ENCODE results near the gene TGFB2. TPM values are rescaled to one million over a fixed set of nuclear protein-coding genes. Genes with fewer than 3 reads are reported as not detected.

TGFB2 gene
- polyA plus RNA-seq, 5 donors: 82.7 to 181 (median 138) TPM

- no peak for DNase-seq
Measured at GRCh38 chr1:218357211-218357892, 12.2 kb downstream of the TGFB2 start.

DNA sequence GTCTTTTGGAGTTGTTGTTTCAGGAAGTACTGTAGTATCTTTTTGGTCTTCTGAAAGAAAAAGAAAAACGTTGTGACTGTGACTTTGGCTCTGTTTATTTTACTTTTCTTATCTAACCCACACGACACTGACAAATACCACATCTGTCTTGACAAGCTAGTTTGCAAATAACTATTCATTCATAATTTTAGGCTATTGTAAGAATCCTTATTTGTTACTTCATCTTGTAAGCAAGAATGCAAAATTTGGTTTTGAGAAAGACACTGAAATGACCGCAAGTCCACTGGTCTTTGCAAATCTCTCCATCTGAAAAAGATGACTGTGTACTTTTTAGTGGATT lies 12.7 kb downstream of the TGFB2 start:
- DNase-seq: no peak

DNA sequence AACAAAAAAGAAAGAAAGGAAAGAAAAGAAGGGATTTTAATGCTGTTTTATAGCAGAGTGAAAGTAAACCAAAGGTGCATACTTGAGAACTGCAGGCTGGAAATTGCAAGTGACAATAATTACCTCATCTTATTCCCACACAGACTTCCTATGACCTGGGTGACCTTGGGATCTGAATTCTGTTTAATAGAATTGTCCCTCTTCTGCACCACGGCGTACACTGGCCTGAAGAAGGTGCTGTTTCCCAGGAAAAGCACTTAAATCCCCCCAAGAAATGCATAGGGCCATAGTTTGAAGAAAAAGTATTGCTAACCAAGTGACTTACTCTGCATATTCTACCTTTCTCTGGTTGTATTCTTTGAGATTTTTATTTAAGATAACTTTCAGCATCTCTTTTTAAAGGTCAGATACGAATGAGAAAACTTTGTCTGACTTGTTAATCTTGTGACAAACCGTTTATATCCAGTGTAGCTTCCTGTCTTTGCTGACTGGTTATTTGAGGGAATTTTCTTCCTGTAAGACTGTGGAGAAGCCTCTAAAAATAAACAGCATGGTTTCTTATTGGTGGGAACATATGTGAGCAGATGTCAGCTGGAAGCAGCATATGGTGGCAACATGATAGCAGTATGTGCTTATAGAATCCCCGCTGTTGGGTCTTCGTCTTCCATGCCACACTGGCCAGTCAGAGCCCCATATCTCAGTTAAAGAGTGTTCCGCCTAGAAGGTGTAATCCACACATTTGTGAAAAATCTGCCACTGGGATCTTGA lies 16.3 kb downstream of the TGFB2 start:
- no peak for DNase-seq

DNA sequence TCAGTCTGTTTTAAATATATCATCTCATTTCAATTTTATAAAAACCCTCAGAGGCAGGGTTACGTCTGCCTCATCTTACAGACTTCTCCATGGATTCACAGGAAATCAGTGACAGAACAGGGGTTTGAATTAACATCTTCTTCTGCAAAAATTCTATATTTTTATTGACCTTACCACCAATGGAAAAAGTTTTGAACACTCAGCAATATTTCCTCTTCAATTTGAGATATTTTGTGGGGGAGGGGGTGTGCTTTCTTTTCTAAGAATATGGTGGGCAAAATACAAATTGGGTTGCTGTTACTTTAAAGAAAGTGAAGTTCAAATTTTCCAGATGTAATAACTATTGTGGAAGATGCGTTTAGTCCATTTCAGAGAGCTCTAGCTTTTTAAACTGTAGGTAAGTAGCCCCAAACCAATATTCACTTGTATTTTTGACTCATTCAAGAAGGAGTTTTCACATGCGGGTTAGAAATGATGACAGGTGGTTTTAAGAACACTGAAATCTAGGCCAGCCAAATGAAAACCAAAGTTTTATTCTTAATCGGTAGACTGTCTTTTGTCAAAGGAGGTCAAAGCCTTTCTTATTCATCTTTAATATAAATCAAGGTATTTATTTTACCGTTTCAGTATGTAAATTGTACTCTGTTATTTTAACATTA lies 17.4 kb downstream of the TGFB2 start:
- DNase-seq: no peak

DNA sequence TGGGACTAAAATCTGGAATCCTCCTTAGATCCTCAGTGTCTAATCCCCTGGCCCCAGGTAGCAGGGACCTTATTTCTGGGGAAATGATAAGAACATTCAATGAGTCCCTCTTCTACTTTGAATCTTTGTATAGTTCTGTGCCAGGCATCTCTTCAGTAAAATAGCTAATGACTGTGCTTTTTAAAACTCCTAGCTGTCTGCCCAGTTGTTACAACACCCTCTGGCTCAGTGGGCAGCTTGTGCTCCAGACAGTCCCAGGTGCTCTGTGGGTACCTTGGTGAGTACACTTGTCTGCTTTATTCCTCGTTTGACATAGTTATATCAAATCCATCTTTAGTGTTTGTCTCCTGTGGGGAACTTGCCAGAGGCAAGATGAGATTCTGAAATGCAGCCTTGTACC lies 18.0 kb downstream of the TGFB2 start:
- no peak for DNase-seq

DNA sequence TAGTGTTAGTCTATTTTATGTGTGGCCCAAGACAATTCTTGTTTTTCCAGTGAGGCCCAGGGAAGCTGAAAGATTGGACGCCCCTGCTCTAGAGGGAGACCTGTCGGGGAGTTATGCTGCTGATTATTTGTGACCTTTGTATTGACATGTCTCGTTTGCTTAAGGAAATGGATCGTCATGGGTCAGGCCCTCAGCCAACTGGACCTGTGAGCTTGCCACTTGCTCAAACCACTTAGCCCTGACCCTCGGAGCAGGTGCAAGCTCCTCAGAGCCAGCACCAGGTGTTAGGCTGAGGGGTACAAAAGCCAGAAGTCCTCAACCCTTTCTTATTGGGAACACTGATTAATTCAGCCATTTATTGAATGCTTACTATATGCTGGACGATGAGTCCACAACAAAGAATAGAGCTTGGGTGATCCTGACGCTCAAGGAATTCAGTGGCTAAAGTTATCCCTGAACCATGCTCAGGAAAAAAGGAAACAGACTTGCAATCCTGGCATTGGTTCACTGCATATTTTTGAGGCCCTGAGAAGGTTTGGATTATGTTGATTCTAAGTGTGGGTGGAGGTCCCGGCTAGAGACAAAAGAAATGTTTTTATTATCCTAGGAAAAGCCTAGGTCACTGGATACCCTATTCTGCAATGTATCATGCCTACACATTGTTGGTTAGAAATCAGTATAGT lies 19.0 kb downstream of the TGFB2 start:
- DNase-seq: no peak

- no peak for DNase-seq
Measured at GRCh38 chr1:218365226-218365999, 20.3 kb downstream of the TGFB2 start.

DNA sequence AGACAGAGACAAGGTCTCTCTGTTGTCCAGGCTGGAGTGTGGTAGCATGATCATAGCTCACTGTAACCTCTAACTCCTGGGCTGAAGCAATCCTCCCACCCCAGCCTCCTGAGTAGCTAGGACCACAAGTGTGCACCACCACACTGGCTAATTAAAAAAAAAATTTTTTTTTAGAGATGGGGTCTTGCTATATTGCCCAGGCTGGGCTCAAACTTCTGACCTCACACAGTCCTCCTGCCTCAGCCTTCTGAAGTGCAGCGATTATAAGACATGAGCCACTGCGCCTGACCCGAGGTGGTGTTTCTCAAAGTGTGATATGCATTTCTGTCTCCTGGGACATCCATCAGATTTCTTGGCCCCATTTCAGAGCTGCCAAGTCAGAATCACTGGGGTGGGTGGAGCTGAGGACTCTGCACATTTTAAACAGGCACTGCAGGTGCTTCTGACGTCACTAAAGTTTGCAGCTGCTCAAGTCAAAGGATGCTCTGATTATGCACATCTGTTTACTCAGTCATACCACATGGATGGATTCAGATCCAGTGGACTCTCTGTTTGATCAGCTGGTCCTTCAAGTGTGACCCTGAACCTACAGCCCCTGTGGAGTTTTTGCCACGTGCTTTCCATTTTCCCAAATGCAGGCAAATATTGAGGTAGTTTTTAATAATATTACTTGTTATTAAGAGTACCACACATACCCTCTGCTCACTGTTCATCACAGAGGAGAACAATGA lies 21.4 kb downstream of the TGFB2 start:
- no peak for DNase-seq

DNA sequence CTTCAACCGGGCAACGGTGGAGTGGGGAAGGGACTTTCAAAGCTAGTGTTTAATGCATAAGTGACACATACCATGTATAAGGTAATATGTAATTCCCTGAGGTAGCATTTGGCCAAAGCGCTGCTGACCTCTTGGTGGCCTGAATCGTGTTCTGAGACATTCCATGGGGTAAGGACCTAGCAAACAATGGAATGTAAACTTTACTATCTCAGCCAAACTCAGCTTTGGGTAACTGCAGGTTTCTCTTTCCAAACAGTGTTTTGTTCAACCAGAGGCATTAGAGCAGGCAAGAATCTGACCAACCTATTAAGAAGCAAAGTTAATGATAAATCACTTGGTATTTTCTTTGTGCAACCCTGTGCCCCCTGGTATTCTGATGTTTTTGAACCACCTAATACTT lies 22.0 kb downstream of the TGFB2 start:
- DNase-seq: no peak

GRCh38 chr1:218368686-218369085 lies 23.6 kb downstream of the TGFB2 start:
- no peak for DNase-seq

DNA sequence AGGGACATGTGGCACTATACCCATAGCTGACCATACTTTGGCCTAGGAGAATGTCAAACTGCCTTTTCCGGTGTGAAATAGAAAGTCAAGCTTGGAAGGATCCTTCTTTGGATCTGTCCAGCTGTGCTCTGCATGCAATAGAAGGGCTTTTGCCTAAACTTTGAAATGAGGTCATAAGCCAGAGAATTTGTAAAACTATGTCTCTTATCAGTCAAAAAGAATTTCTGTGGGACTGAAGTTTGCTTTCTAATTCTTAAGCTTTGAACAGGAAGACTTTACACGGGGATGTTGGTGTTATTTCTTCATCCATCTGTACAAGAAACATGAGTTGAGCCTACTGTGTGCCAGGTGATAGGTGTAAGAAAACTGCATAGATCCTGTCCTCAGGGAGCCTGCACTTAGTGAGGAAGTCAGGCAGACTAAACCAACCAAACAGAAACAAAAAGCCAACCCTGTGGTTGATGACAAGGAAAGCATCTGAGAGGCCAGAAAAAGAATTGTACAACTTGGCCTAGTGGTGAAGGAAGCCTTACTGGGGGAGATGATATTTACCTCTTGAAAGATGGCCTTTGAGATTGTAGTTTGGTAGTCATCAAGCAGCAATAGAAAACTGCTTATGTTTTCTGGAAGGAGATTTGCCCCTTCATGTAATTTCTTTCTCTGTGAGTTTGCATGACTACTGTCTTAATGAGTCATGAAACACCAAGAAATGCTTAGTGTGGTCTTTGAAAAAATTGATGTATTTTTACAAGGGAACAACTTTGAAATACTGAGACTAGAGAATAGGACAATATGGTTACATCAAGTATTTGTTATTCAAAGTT lies 24.8 kb downstream of the TGFB2 start:
- no peak for DNase-seq

DNA sequence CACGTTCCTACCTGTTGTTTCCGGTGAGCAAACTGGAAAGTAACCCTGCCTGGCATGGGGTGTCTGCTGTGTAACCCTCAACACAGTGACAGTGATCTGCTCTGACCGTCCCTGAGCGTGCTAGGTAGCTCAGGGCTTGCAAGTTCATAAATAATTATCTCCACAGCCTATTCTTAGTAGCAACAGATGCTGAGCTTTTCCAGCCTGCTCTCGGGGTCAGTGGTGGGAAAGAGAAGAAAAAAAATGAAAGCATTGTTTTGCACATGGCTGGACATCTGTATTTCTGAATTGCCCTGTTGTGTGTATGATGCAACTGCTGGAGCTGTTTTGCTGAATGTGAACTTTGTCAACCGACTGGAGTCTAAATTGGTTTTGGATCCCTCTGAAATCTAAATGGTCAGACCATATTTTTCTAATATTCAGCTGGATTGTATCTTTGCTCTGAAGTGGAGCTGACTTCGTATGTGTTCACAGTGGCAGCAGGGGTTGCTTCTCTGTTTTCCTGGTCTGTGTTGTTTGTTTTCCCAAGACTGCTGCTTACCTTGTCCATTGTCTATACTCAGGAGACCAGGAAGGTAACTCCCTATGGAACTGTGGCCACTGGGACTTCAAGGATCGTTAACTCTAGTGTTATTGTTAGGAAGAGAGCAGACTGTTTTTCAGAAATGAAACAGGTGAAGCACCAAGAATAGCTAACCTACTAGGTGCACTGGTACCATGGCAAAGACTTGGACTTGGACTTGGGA lies 27.0 kb downstream of the TGFB2 start:
- DNase-seq: peak; percentile 78 to 82

DNA sequence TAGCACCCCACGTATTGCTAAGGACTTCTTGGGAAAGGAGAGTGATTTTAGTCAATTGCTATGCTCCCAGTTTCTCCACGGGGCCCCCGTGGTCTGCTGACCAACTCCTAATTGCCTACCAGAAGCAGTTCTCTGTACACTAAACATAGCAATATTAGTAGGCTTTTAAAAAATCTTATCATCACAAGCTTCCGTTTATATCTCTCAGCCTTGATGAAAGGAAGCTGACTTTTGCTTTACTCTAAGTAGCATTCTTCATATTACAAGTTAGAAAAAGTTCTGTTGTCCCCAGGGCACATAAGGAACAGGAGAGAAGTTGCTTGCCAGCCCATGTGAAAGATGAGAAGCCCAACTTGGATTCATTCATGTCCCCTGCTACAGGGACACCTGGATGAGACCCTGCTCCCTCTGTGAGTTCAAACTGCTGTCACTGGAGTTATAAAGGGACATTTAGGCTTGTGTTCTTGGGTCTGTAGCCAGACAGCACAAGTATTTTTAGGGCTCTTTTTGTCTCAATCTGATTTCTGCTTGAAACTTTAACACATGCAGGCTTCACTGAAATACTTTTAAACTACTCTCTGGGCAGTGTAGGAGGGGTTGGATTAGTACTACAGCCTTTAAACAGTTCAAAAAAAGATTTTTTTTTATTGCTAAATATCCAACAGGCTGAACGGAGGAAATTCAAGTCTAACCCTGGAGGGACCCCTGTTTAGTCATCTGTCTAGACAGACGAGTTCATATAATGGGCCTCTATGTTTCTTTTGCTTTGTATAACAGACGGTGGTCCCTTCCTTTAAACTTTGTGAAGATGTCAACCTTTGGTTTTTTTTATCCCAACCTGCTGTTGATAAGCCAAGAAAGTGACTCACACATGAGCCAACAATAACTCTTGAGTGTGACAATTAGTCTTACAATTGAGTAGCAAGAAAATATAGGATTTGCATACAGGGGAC lies 29.5 kb downstream of the TGFB2 start:
- no peak for DNase-seq

DNA sequence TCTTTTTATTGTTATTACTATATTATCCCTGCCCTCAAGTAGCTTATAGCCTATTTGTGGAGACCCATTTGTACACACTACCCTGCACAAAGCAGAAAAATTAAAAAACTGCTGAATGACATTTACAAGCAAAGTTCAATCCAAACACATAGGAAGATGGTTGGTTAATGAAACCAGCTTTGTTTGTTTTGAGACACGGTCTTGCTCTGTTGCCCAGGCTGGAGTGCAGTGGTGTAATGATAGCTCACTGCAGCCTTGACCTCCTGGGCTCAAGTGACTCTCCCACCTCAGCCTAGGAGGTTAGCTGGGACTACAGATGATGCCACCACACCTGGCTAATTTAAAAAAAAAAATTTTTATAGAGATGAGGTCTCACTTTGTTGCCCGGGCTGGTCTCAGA lies 31.6 kb downstream of the TGFB2 start:
- no peak for DNase-seq

DNA sequence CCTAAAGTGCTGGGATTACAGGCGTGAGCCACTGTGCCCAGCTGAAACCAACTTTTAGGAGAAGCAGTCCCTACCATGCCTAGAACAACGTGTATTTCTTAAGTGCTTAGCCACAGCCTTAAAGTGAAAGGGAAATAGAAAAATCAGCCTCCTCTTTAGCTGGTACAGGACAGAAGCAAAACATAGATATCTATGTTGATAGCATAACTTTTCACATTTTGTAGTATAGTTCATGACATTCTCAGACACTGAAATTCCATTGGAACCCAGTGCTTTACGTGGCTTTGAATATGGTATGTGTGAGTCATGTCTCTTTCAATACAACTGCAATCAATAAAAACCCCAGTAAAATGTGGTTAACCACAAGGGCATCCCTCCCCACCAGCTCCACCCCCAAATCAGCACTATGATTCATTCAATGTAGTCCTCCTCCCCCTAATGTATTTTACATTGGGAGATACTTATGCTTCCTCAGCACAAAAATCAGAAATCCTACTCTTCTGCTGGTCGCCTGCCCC lies 32.1 kb downstream of the TGFB2 start:
- DNase-seq: no peak

DNA sequence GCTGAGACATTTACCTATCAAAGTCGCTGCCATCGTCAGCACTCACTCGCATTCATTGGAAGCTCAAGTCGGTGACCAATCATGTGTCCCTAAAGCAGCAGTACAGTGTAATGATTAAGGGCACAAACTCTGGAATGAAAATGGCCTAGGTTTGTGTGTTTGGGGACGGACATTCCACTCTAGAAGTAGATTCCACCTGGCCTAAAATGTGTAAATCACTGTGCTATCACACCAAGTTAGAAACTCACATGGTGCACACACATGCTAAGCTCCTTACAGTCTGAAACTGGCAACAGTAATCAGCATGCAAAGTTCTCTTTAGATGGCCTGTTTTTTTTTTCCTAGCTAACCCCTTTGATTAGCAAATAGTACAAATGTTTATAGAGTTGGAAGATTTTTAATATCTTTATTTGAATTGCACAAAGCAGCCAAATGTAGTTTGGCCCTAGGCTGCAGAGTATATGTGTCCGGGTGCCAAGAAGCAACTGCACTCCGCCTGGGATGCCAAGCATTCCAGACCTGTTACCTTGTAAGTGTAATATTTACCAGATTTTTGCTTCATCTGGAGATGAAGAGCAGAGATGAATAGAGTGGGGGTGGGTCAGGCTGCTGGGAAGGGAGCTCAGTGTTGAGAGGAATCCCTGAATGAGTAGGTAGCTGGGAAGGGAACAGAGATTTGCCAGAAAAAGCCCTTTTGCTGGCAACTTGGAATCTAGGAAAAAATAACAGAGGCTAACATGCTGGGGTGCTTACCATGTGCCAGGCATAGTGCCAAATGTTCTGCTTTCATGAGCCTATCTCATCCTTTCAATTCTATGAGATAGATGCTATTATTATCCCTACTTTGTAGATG lies 35.2 kb downstream of the TGFB2 start:
- DNase-seq: no peak

DNA sequence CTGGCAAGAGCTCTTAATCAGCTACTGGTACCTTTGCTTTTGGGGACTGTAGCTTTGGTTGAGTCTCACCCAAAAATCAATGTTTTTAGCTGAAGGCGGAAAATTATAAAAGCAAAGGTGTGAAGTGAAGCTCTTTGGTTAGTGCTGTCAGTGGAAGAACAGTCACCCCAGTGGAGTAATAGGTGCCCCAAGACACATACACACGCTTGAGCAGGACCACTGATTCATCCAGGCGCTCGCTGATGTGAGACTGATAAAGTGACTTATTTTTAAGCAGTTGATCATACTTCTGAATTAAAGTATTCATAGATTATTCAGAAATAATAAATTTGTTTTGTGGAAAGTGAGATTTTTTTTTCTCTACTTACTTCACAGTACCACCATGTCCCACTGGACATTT lies 37.1 kb downstream of the TGFB2 start:
- DNase-seq: no peak

Data from right lung (tissue), 5 donors.